Stomach (tissue), 9 donors: ENCODE results near the gene ARHGAP25. TPM values are rescaled to one million over a fixed set of nuclear protein-coding genes. Genes with fewer than 3 reads are reported as not detected.

Source experiments
- DNase-seq, 2 donors: peaks; one replicate each; pipeline versions ENCODE4 v3.0.0 to v3.0.0-alpha.2; 2013 to 2019
- H3K27ac ChIP-seq, 5 donors: fragments of 200-600 bp in 4 of 5; sonication (generic) in 4 of 5; one replicate each; pipeline ENCODE4 v1.5.1; 2013 to 2019; ENCODE audit warnings: mild to moderate bottlenecking in 1 of 5, moderate library complexity in 1 of 5
- H3K27me3 ChIP-seq, 3 donors: fragments of 200-600 bp; sonication (generic); one replicate each; pipeline ENCODE4 v1.5.1; 2017 to 2019; ENCODE audit warnings: mixed run types in 1 of 3
- H3K36me3 ChIP-seq, 4 donors: fragments of 200-600 bp; sonication (generic); 1 replicate in 3 of 4; 2 replicates in 1 of 4; pipeline ENCODE4 v1.5.1; 2016 to 2019
- H3K4me1 ChIP-seq, 4 donors: fragments of 200-600 bp; sonication (generic); one replicate each; pipeline ENCODE4 v1.5.1; 2016 to 2019
- H3K4me3 ChIP-seq, 4 donors: fragments of 200-600 bp; sonication (generic) in 3 of 4; one replicate each; pipeline ENCODE4 v1.5.1; 2016 to 2019; ENCODE audit warnings: mild to moderate bottlenecking in 1 of 4
- H3K9me3 ChIP-seq, 4 donors: fragments of 200-600 bp; sonication (generic); one replicate each; pipeline ENCODE4 v1.5.1; 2016 to 2019
- EP300 ChIP-seq: sonication (generic); formaldehyde crosslinking; IDR thresholded peaks from one replicate; pipeline ENCODE4 v1.6.1; 2017; ENCODE audit warnings: antibody characterized with exemption
- POLR2A ChIP-seq, 4 donors: fragments of 450-650 bp; IDR thresholded peaks; one replicate each; pipeline ENCODE4 v1.6.1; 2016; ENCODE audit warnings: antibody characterized with exemption in 4 of 4, control low read depth in 2 of 4, mild to moderate bottlenecking in 1 of 4, moderate library complexity in 1 of 4
- POLR2AphosphoS5 ChIP-seq, 3 donors: sonication (generic); formaldehyde crosslinking; IDR thresholded peaks; one replicate each; pipeline ENCODE4 v1.6.1; 2016; ENCODE audit warnings: antibody characterized with exemption in 3 of 3
- WGBS, 5 donors: extraction: QIAGEN DNeasy Blood & Tissue Kit in 3 of 5; methylation state at CpG; one replicate each; pipeline versions ENCODE4 v1.1.5 to v1.1.7; 2013 to 2018; 5-methylcytosine and 5-hydroxymethylcytosine counted together
- intact Hi-C: fragments of 100-400 bp; cut with DNase I; formaldehyde crosslinking; loops from one replicate; pipeline ENCODE4 v1.15.1; 2023; ENCODE audit warnings: low total_unique reads
- polyA plus RNA-seq, 3 donors: library from polyadenylated mRNA; stranded (reverse); fragments of 200-250 nt; gene quantifications; one replicate each; pipeline ENCODE4 v1.2.3, GENCODE V29; 2013
- total RNA-seq, 5 donors: library from RNA; depleted of rRNA; stranded (reverse); fragments of >200 nt; gene quantifications; one replicate each; pipeline versions ENCODE4 v1.1.0 to v1.2.3, GENCODE V29; 2014 to 2016
- TF ChIP-seq, protein P1 (sequence below), 7 experiments: fragments of 450-650 bp in 4 of 7; fragments of 200-600 bp in 3 of 7; sonication (generic) in 3 of 7; IDR thresholded peaks; one replicate each; pipeline ENCODE4 v1.5.1; 2016 to 2019; ENCODE audit warnings: antibody characterized with exemption in 7 of 7, control low read depth in 2 of 7, mild to moderate bottlenecking in 1 of 7
- donor health status: healthy with polysubstance abuse.
- donor health status: Bipolar disorder and iron deficiency.
- donor health status: healthy.

ARHGAP25 gene
- total and polyA plus RNA-seq, 8 donors, result 0.29 to 17.1 (median 4.0) TPM; not detected in 1

DNA sequence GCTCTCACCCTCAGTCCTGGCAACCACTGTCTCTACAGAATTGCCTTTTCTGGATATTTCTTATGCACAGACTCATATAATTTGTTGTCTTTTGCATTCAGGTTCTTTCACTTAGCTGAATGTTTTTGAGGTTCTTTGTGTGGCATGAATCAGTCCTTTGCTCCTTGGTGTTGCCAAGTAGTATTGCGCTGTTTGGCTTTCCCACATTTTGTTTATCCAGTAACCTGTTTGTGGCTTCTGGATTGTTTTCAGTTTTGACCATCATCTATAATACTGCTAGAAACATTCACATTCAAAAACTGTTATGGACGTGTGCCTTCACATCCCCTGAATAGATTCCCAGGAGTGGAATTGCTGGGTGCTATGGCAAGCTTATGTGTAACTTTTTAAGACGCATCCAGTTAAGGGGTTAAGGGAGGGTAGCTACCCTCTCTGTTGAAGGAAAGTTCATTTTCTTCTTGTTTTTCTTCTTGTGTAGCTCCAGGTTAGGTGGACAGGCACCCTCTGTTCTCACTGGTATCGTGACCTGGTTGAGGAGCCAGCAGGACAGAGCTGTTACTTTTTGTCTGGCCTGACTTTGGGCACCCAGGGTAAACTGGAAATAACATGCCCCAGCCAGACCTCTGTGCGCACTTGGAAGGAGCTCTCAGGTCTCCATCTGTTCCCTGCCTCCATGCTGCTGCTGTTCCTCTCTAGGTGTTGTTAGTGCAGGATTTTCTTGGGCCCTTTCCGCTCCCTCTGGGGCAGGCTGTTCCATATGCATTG lies 29.6 kb downstream of the ARHGAP25 start:
- 75 to 88% (median 79%) methylated on average over 6 of the region's 6 CpGs for WGBS, 5 donors
- Histone ChIP-seq H3K4me1 (peaks cover 0 to 68% (median 27%) of the 10 kb centered on the region in 4 donors), H3K9me3 (no peaks in the 10 kb centered on the region), H3K27ac (peak overlapping the region in 4 of 5 donors; percentile 39 to 80 (median 59)), H3K36me3 (no peaks in the 10 kb centered on the region), H3K27me3 (no peaks in the 10 kb centered on the region), H3K4me3 (peak overlapping the region in 2 of 4 donors; percentile 3 to 13)
- TF ChIP-seq, protein P1, sequence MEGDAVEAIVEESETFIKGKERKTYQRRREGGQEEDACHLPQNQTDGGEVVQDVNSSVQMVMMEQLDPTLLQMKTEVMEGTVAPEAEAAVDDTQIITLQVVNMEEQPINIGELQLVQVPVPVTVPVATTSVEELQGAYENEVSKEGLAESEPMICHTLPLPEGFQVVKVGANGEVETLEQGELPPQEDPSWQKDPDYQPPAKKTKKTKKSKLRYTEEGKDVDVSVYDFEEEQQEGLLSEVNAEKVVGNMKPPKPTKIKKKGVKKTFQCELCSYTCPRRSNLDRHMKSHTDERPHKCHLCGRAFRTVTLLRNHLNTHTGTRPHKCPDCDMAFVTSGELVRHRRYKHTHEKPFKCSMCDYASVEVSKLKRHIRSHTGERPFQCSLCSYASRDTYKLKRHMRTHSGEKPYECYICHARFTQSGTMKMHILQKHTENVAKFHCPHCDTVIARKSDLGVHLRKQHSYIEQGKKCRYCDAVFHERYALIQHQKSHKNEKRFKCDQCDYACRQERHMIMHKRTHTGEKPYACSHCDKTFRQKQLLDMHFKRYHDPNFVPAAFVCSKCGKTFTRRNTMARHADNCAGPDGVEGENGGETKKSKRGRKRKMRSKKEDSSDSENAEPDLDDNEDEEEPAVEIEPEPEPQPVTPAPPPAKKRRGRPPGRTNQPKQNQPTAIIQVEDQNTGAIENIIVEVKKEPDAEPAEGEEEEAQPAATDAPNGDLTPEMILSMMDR (IDR thresholded peaks at IDR 0.05), result no peak
- TF ChIP-seq EP300 (no peak), POLR2AphosphoS5 (IDR thresholded peaks at IDR 0.05) (no peak), POLR2A (IDR thresholded peaks at IDR 0.05) (no peak)
- intact Hi-C loops, result no loop called here
- DNase-seq, result no peak

DNA sequence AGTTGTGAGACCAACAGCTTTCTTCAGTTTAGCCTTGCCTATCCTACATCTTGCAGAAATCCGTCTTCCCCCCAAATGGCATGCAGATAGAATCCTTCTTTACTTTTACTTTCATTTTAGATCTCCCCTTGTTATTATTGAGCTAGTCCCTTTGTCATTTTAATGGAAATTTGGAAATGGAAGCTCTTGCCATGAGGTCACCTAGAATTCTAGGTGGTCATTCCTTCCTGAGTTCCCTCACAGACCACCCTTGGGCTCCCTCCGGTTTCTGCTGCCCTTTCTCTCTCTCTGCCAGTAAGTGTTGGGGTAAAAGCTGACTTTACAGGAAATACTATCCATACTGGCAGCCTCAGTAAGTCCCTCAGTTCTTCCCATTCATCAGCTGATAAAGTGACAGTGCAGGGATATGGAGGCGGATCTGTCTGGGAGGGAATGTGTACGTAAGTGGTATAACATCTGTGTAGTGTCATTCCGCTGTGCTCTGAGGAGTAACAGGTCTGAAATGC lies 30.2 kb downstream of the ARHGAP25 start:
- H3K4me3 ChIP-seq, result peak overlapping the region in 2 of 4 donors; percentile 3 to 13
- no peaks in the 10 kb centered on the region for H3K27me3 ChIP-seq
- DNase-seq, result peak in 1 of 2 donors; percentile 67
- H3K9me3 ChIP-seq, result no peaks in the 10 kb centered on the region
- 81 to 86% (median 83%) methylated on average over 5 of the region's 5 CpGs for WGBS, 5 donors
- intact Hi-C loops, result no loop called here
- H3K36me3 ChIP-seq, result no peaks in the 10 kb centered on the region
- H3K4me1 ChIP-seq, result peaks cover 2 to 75% (median 27%) of the 10 kb centered on the region in 4 donors
- peak overlapping the region in 4 of 5 donors; percentile 39 to 80 (median 59) for H3K27ac ChIP-seq
- TF ChIP-seq EP300 (no peak), POLR2AphosphoS5 (IDR thresholded peaks at IDR 0.05) (peak in 1 of 3 donors; percentile 39)

DNA sequence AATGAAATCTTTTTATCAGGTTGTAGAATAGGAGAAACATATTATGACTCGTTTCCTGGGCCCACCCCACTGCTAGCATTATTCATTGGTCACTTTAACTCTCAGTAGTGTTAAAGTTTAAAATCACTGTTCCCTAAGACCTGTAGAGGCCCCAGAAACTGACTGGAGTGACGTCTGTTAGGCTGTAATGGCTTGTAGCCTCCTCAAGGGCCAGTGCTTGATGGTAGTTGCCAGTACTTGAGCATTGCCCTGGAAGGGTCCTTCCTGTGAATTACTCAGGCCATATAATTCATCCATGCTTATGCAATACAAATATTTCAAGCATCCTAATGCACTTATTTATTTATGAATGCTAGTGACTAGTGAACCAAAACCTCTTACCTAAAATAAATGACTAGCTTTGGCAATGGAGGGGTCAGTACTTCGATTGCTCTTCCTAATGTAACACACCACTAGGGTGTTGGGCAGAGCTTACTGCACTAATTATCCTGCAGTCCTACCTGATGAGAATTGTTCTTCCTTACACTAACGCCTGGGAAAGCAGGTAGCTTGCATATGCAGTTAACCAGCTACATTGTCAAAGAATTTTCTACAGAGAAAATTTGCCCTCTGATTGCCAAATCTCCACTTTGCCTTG lies 31.2 kb downstream of the ARHGAP25 start:
- Histone ChIP-seq H3K36me3 (no peaks in the 10 kb centered on the region), H3K4me3 (no peak overlapping the region), H3K4me1 (peaks cover 6 to 85% (median 31%) of the 10 kb centered on the region in 4 donors), H3K27me3 (no peaks in the 10 kb centered on the region), H3K9me3 (no peaks in the 10 kb centered on the region), H3K27ac (peak overlapping the region in 4 of 5 donors; percentile 60 to 80 (median 72))
- intact Hi-C loops, result no loop called here
- TF ChIP-seq POLR2A (IDR thresholded peaks at IDR 0.05), result no peak
- no peak for TF ChIP-seq POLR2AphosphoS5 (IDR thresholded peaks at IDR 0.05)
- no peak for TF ChIP-seq EP300
- TF ChIP-seq, protein P1 (IDR thresholded peaks at IDR 0.05), result no peak
- DNase-seq, result no peak
- 33 to 58% (median 47%) methylated on average over 4 of the region's 4 CpGs for WGBS, 5 donors

DNA sequence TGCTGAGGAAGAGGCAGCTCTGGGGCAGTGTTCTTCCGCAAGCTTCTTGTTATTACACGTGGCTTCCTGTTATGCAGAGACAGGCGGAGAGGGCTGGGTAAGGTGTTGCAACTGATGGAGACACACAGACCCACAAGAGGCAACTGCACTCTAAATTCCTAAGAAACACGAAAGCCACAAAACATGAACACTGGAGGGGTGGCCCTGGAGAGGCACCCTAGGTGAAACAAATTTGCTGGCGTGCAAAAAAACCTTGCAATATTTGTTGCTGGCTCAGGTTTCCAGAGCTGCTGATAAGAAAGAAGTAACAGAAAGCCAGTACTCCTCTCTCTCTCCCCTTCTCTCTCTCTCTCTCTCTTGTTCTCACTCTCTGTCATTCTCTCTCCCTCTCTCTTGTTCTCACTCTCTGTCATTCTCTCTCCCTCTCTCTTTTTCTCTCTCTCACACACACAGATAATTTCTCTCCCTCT lies 31.8 kb downstream of the ARHGAP25 start:
- peak; percentile 48 to 63 for DNase-seq
- Histone ChIP-seq H3K9me3 (no peaks in the 10 kb centered on the region), H3K4me3 (no peak overlapping the region), H3K36me3 (no peaks in the 10 kb centered on the region), H3K4me1 (peaks cover 12 to 90% (median 36%) of the 10 kb centered on the region in 4 donors), H3K27me3 (no peaks in the 10 kb centered on the region), H3K27ac (peak overlapping the region in 4 of 5 donors; percentile 60 to 80 (median 72))
- 14 to 33% (median 23%) methylated on average over 5 of the region's 5 CpGs for WGBS, 5 donors
- TF ChIP-seq, protein P1 (IDR thresholded peaks at IDR 0.05), result no peak
- TF ChIP-seq POLR2AphosphoS5 (IDR thresholded peaks at IDR 0.05), result peak in 1 of 3 donors; percentile 47
- intact Hi-C loops, result no loop called here
